ENCODE data around the gene SEL1L2. TPM values are rescaled to one million over a fixed set of nuclear protein-coding genes. Genes with fewer than 3 reads are reported as not detected.

SEL1L2 gene
- total and polyA plus RNA-seq, 9 of the 15 experiments (the other 6 are each of a cell fraction or from before 2014, with no cell fraction given): not detected

DNA sequence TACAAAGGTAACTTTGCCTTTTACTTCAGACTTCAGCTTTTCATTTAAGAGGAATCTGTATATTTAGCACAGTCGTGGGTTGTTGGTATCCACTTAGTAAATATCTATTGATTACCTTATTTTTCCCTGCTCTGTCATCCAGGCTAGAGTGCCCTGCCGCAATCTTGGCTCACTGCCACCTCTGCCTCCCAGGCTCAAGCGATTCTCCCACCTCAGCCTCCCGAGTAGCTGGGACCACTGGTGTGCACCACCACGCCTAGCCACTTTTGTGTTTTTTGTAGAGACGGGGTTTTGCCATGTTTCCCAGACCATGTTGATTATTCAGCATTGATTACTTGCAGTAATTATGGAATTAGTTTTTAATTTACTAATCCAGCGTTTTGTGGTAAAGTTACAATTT is 46.2 kb upstream of the SEL1L2 start:
- H3K4me1 ChIP-seq (replicated peaks in 1 of 2; ENCODE audit: control insufficient read depth in 2 of 2, insufficient read depth in 2 of 2, low read length in 2 of 2): no peaks in the 10 kb centered on the region
- in situ Hi-C loops (cut with MboI): no loop called here

More for the DNA sequence above, 46.2 kb upstream of the SEL1L2 start:
- Histone ChIP-seq H4K20me1 (replicated peaks; ENCODE audit: control insufficient read depth, insufficient read depth, low read length) (no peaks in the 10 kb centered on the region), H3K79me2 (ENCODE audit: control insufficient read depth, insufficient read depth, low read length) (no peaks in the 10 kb centered on the region), H3K36me3 (ENCODE audit: control insufficient read depth, insufficient read depth, low read length) (no peaks in the 10 kb centered on the region), H3K9ac (ENCODE audit: insufficient read depth in 1 of 2, low read depth in 2 of 2, low read length in 2 of 2) (no peak overlapping the region), H2AFZ (ENCODE audit: low read depth, low read length) (no peak overlapping the region), H3K9me3 (replicated peaks; ENCODE audit: control insufficient read depth, insufficient read depth, low read depth, low read length) (no peaks in the 10 kb centered on the region), H3K4me3 (no peak overlapping the region), H3K9me1 (ENCODE audit: control insufficient read depth, insufficient read depth, low read length) (no peaks in the 10 kb centered on the region), H3K27me3 (ENCODE audit: control insufficient read depth in 2 of 2, insufficient read depth in 2 of 2, low read length in 2 of 2) (no peaks in the 10 kb centered on the region), H3K4me2 (ENCODE audit: insufficient read depth, low read length) (no peak overlapping the region), H3K27ac (ENCODE audit: extremely low read depth, low read depth, low read length) (no peak overlapping the region)
- TF ChIP-seq ZNF431 (CRISPR knock-in tag; IDR thresholded peaks at IDR 0.05) (no peak), RB1 (IDR thresholded peaks at IDR 0.05; ENCODE audit: low read depth) (no peak), NELFE (IDR thresholded peaks at IDR 0.05; ENCODE audit: insufficient read depth, insufficient read length) (no peak), NFIC (IDR thresholded peaks at IDR 0.05) (peak; percentile 9; the same call in 1 of the 2 replicates), FOXA1 (IDR thresholded peaks at IDR 0.05; ENCODE audit: borderline replicate concordance) (no peak), TCF7L2 (IDR thresholded peaks at IDR 0.05; ENCODE audit: low read depth, low read length) (no peak)
- TF ChIP-seq, protein P1, sequence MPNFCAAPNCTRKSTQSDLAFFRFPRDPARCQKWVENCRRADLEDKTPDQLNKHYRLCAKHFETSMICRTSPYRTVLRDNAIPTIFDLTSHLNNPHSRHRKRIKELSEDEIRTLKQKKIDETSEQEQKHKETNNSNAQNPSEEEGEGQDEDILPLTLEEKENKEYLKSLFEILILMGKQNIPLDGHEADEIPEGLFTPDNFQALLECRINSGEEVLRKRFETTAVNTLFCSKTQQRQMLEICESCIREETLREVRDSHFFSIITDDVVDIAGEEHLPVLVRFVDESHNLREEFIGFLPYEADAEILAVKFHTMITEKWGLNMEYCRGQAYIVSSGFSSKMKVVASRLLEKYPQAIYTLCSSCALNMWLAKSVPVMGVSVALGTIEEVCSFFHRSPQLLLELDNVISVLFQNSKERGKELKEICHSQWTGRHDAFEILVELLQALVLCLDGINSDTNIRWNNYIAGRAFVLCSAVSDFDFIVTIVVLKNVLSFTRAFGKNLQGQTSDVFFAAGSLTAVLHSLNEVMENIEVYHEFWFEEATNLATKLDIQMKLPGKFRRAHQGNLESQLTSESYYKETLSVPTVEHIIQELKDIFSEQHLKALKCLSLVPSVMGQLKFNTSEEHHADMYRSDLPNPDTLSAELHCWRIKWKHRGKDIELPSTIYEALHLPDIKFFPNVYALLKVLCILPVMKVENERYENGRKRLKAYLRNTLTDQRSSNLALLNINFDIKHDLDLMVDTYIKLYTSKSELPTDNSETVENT (CRISPR knock-in tag; IDR thresholded peaks at IDR 0.05): no peak
- DNase-seq (ENCODE audit: extremely low read depth in 1 of 4, low spot score in 3 of 4): no peak
- CTCF ChIA-PET (ENCODE audit: low intra/inter-chr PET ratio): interaction anchor here (0.7 kb wide), 1 partner anchor 136 kb away, joined by 3 read pairs; no protein-coding TSS in a partner anchor
- POLR2A ChIA-PET: no interaction called here
- no TSS peak for BruUV-seq (replicated peaks)
- no peak for FAIRE-seq
- WGBS (ENCODE audit: insufficient coverage, low coverage, missing lambda C conversion rate): 0% methylated on average over 7 of the region's 7 CpGs
- intact Hi-C loops (cut with micrococcal nuclease): no loop called here
- no peak for ATAC-seq

Data from K562 (cell line).